GM23248 (cell line): ENCODE measurements around the gene ANKRD13B.

ENCODE experiments used
- EZH2 ChIP-seq: fragments of 200-600 bp; sonication (generic); IDR thresholded peaks from 2 replicates; pipeline ENCODE4 v1.6.1; 2018; ENCODE audit warnings: antibody characterized with exemption, mild to moderate bottlenecking; ENCODE audit not compliant: insufficient read depth, poor library complexity, severe bottlenecking
- EZH2phosphoT487 ChIP-seq: fragments of 200-600 bp; sonication (generic); IDR thresholded peaks from 2 replicates; pipeline ENCODE4 v1.6.1; 2018; ENCODE audit warnings: antibody characterized with exemption, moderate library complexity, mild to moderate bottlenecking, low read depth; ENCODE audit not compliant: insufficient read depth

- TF ChIP-seq EZH2 (no peak), EZH2phosphoT487 (no peak)
Measured at GRCh38 chr17:29622337-29623282, 29.7 kb downstream of the ANKRD13B start, which contains the start of gene CORO6.
